WI38 (cell line): ENCODE data around the gene PPP1R1B.

ENCODE experiments used
- H3K4me3 ChIP-seq: 2 replicates; pipeline ENCODE4 v1.5.1; 2011; ENCODE audit warnings: low read depth, mild to moderate bottlenecking, control low read depth, low read length
- TF ChIP-seq, protein P1 (sequence below): IDR thresholded peaks from 2 replicates; pipeline ENCODE4 v1.5.1; 2012; ENCODE audit warnings: low read depth, mild to moderate bottlenecking, control low read depth, low read length

Gene PPP1R1B

DNA sequence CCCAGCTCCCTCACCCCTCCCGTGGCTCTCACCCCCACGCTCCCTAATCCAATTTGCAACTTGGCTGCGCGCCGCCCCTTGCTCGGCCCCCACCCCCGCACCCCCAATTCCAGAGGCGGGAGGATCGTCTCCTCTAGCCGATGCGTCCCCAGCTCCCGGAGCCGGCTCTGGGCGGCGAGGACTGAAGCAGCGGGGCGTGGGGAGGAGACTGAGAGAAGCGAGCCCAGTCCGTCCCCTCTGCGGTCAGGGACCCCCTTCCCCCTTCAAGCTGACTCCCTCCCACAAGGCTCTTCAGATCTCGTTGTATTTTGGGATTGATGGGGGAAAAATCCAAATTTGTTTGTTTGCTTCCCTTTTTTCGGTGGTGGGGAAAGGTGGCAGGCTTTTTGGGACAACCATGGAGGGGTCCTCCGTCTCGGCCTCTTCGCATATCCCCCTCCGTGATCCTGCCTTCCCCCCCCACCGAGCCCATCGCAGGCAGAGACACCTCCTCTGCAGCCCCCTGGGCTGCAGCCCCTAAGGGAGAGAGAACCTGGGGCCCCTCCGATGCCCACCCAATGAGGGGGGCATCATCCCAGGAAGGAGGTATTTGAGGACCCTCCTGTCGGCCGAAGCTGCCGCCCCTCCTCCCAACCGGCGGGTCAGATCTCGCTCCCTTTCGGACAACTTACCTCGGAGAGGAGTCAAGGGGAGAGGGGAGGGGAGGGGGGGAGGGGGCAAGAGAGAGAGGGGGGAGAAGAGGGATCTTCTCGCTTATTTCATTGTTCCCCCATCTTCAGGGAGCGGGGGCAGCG lies 19.5 kb upstream of the PPP1R1B start:
- TF ChIP-seq, protein P1, sequence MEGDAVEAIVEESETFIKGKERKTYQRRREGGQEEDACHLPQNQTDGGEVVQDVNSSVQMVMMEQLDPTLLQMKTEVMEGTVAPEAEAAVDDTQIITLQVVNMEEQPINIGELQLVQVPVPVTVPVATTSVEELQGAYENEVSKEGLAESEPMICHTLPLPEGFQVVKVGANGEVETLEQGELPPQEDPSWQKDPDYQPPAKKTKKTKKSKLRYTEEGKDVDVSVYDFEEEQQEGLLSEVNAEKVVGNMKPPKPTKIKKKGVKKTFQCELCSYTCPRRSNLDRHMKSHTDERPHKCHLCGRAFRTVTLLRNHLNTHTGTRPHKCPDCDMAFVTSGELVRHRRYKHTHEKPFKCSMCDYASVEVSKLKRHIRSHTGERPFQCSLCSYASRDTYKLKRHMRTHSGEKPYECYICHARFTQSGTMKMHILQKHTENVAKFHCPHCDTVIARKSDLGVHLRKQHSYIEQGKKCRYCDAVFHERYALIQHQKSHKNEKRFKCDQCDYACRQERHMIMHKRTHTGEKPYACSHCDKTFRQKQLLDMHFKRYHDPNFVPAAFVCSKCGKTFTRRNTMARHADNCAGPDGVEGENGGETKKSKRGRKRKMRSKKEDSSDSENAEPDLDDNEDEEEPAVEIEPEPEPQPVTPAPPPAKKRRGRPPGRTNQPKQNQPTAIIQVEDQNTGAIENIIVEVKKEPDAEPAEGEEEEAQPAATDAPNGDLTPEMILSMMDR: no peak

DNA sequence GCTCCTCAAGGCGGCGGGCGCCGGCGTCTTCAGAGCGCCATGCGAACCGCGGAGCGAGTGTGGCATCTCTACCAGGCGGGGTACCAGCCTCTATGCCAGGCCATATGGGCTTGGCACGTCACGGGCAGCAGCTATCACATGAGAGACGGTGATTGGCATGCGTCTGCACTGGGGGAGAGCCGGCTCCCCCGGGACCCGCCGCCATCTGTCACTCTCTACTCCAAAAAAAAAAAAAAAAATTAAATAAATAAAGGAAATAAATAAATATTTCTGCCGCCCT lies 19.0 kb upstream of the PPP1R1B start, which contains the start of gene NEUROD2:
Gene NEUROD2, minus strand, starts transcription at position 70 of the 280 bp plus-strand sequence. CDS start 1,321 bp downstream, outside the sequence.
- TF ChIP-seq, protein P1: no peak
- H3K4me3 ChIP-seq: no peak within 1 kb of the TSS

More for the DNA sequence above, 19.5 kb upstream of the PPP1R1B start:
- H3K4me3 ChIP-seq: no peak overlapping the region

DNA sequence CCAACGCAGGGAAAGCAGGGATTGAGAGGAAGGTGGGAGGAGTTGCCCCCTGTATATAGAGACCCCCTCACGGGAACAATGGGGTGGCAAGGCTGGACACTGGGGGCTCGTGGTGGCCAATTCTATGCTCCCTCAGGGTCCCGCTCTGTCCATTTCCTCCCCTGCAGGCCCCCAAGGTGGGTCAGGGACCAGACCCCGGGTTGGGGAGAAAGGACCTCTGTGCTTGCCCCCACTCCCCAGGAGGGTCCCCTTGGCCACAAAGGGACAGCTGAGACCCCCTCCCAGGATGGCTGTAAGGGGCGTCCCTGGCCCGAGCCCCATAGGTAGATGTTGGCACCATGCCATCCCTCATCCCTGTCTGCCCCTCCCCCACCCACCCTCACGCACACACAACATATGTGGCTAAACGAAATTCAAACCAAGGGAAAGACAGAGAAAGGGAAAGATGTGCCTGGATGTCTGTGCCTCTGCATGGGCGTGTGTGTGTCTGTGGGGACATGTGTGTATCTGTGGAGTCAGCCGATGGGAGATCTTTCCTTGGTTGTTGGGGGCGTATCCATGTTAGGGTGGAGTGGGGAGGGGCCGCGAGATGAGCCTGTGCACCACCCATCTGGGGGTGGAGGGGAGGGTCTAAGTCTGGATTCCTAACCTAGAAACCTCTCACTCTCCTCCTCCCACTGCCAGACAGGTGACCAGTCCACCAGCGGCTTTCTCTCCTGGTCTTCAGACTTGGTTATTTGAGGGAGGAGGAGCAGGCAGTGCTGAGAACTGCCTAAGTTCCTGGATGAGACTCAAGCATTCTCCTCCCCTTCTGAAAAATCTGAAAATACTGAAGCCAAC lies 18.4 kb upstream of the PPP1R1B start:
- TF ChIP-seq, protein P1: no peak
- H3K4me3 ChIP-seq: no peak overlapping the region

DNA sequence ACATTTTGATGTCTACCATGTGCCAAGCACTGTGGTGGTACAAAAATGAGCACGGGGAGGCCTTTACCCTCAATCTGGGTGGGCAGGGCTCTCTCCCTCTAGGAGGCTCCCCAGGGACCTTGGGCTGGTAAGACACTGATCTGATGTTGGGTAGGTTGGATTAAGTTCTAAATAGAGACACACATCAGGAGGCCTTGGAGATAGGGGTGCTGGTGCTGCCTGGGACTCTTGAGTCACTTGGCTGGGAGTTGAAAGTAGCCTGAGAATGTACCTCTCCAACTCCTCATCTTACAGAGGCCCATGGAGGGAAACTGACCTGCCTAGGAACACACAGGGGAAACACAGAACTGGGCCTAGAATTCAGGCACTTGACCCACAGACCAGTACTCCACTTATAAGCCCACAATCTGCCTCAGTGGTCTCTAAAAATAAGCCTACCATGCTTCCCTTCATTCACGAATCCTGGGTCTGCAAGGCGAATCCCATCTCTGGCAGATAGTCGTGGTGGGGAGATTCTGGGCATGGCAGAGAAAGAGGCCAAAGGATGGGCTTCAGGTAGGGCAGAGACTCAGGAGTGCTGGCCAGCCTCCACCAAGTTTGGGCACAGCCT lies 17.2 kb upstream of the PPP1R1B start:
- TF ChIP-seq, protein P1: no peak
- H3K4me3 ChIP-seq: no peak overlapping the region

DNA sequence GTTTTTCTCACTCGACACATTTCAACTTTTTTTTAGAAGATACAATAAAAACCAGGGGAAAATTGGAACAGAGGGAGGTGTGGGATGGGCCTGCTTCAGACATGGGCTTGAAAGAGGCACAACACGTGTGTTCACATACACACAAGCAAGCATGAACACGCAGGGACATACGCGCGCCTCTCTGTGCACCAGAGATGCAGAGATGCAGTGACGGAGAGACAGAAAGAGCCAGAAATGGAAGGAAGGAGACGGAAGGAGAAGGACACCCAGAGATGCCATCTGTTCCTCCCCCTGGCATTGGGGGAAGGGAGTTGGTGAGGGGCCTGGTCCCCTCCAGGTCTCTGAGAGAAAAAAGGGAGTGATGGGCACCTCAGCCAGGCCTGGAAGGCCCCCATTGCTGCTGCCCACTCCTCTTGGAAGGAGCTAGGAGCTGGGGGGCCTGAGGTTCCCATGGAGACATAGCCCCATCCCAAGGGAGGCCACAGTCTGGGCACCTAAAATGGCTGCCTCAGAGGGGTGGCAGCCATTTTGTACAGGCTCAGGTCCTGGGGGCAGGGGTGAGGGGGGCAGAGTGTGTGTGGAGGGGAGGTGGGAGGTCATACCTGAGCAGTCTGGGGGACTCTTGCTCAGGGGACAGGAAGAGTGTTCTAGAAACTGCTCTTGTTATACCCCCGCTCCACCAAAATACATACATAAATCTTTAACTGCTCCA lies 15.2 kb upstream of the PPP1R1B start:
- TF ChIP-seq, protein P1: no peak
- no peak overlapping the region for H3K4me3 ChIP-seq

DNA sequence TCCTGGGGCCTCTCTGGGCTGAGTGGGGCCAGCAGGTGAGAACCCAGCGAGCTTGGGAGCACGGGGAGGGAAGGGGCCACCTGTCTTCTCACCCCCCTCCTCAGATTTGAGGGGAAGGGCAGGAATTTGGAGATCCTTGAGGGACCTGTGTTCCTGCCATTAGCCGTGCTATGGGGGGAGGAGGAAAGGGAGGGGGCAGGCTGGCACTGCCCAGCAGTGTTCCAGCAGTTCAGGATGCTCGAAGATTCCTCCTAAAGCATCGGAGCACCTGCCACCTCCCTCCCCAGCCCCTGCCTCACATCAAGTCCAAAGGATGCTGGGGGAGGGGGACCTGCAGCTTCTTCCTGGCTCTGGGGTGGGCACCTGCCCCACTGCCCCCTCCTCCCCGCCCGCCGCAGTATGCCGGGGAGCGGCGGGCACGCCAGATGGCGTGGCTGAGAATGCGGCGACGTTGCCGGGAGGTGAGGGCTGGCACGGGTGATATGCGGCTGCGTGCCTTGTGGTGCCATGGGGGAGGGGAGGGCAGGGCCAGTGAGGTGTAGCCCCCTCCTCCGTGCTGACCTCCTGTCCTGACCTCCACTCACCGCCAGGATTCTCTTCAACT lies 14.4 kb upstream of the PPP1R1B start:
- H3K4me3 ChIP-seq: no peak overlapping the region
- TF ChIP-seq, protein P1: no peak
